GM23338 (cell line): ENCODE measurements around the gene RHOT1. TPM values are rescaled to one million over a fixed set of nuclear protein-coding genes. Genes with fewer than 3 reads are reported as not detected.
A peak's percentile ranks its signal among the peaks of the same experiment; 100 is the strongest.

Experiments used
- ATAC-seq: fragments of 200-7000 bp; cut with Tn5 transposase; 3 replicates; pipeline ENCODE4 v1.9.1; 2020
- DNase-seq: peaks from one replicate; pipeline ENCODE4 v3.0.0-alpha.2; 2015; ENCODE audit warnings: low spot score
- H2AFZ ChIP-seq: fragments of 200-600 bp; sonication (generic); 2 replicates; pipeline ENCODE4 v1.8.0; 2016; ENCODE audit warnings: antibody characterized with exemption, mild to moderate bottlenecking, moderate library complexity
- H3F3A ChIP-seq: fragments of 200-600 bp; sonication (generic); replicated peaks from 2 replicates; pipeline ENCODE4 v1.8.0; 2017; ENCODE audit warnings: antibody characterized with exemption, mixed run types, low read depth
- H3K27ac ChIP-seq: fragments of 200-600 bp; sonication (generic); 2 replicates; pipeline ENCODE4 v1.6.1; 2016; ENCODE audit warnings: low read depth
- H3K27me3 ChIP-seq: fragments of 200-600 bp; sonication (generic); 2 replicates; pipeline ENCODE4 v1.8.0; 2016; ENCODE audit warnings: mild to moderate bottlenecking, mixed run types, moderate library complexity; ENCODE audit not compliant: insufficient read depth
- H3K36me3 ChIP-seq: fragments of 200-600 bp; sonication (generic); 2 replicates; pipeline ENCODE4 v1.8.0; 2016; ENCODE audit warnings: mild to moderate bottlenecking; ENCODE audit not compliant: insufficient read depth
- H3K4me1 ChIP-seq: fragments of 200-600 bp; sonication (generic); 2 replicates; pipeline ENCODE4 v1.8.0; 2016; ENCODE audit warnings: mild to moderate bottlenecking, moderate library complexity; ENCODE audit not compliant: insufficient read depth
- H3K4me2 ChIP-seq: fragments of 200-600 bp; sonication (generic); 2 replicates; pipeline ENCODE4 v1.7.1; 2017; ENCODE audit warnings: mixed run types
- H3K4me3 ChIP-seq: fragments of 200-600 bp; sonication (generic); 2 replicates; pipeline ENCODE4 v1.6.1; 2016; ENCODE audit warnings: mixed run types
- H3K79me2 ChIP-seq: fragments of 200-600 bp; sonication (generic); replicated peaks from 2 replicates; pipeline ENCODE4 v1.8.0; 2017; ENCODE audit warnings: mild to moderate bottlenecking; ENCODE audit not compliant: insufficient read depth
- H3K9me2 ChIP-seq: fragments of 200-600 bp; sonication (generic); 2 replicates; pipeline ENCODE4 v1.8.0; 2017; ENCODE audit not compliant: insufficient read depth
- H4K20me1 ChIP-seq: fragments of 200-600 bp; sonication (generic); replicated peaks from 2 replicates; pipeline ENCODE4 v1.8.0; 2017; ENCODE audit warnings: mild to moderate bottlenecking; ENCODE audit not compliant: insufficient read depth
- H3K27ac Mint-ChIP-seq: 2 replicates; pipeline ENCODE4 v1.8.0; 2020; ENCODE audit warnings: inconsistent platforms, mild to moderate bottlenecking, moderate library complexity, mixed read lengths
- H3K27me3 Mint-ChIP-seq: 3 replicates; pipeline ENCODE4 v1.8.0; 2022; ENCODE audit warnings: low read depth, mild to moderate bottlenecking, moderate library complexity, mixed read lengths, inconsistent platforms; ENCODE audit not compliant: insufficient read depth, poor library complexity
- H3K36me3 Mint-ChIP-seq: 3 replicates; pipeline ENCODE4 v1.8.0; 2021; ENCODE audit warnings: low read depth, mild to moderate bottlenecking, inconsistent platforms, moderate library complexity, mixed read lengths
- H3K4me1 Mint-ChIP-seq: 3 replicates; pipeline ENCODE4 v1.8.0; 2020; ENCODE audit warnings: mild to moderate bottlenecking, inconsistent platforms, mixed read lengths
- H3K4me3 Mint-ChIP-seq: 3 replicates; pipeline ENCODE4 v1.8.0; 2021; ENCODE audit warnings: moderate library complexity, mild to moderate bottlenecking, inconsistent platforms, mixed read lengths
- H3K9me3 Mint-ChIP-seq: 3 replicates; pipeline ENCODE4 v1.8.0; 2020; ENCODE audit warnings: moderate library complexity, mild to moderate bottlenecking, inconsistent platforms, mixed read lengths
- CREB1 ChIP-seq: fragments of 250-450 bp; sonication (Bioruptor Pico); IDR thresholded peaks from 2 replicates; pipeline ENCODE4 v1.5.0; 2020; ENCODE audit warnings: low read depth, mild to moderate bottlenecking, moderate library complexity
- CTCF ChIP-seq, 2 experiments: fragments of 200-600 bp in 1 of 2; sonication (generic) in 1 of 2; conservative IDR thresholded peaks; 2 replicates each; pipeline versions ENCODE4 v1.5.1 to v1.6.1; 2016 to 2017; ENCODE audit warnings: antibody characterized with exemption in 2 of 2, low read depth in 2 of 2, mild to moderate bottlenecking in 2 of 2, moderate library complexity in 1 of 2
- ETS1 ChIP-seq: IDR thresholded peaks from 2 replicates; pipeline ENCODE4 v1.6.1; 2016; ENCODE audit warnings: antibody characterized with exemption
- EZH2 ChIP-seq: fragments of 200-600 bp; sonication (generic); IDR thresholded peaks from one replicate; pipeline ENCODE4 v1.8.0; 2017; ENCODE audit warnings: antibody characterized with exemption, mild to moderate bottlenecking, low read depth; ENCODE audit not compliant: unreplicated experiment
- EZH2phosphoT487 ChIP-seq: fragments of 200-600 bp; sonication (generic); IDR thresholded peaks from one replicate; pipeline ENCODE4 v1.8.1; 2018; ENCODE audit warnings: antibody characterized with exemption; ENCODE audit not compliant: unreplicated experiment
- JUNB ChIP-seq: IDR thresholded peaks from one replicate; pipeline ENCODE4 v1.6.1; 2016; ENCODE audit warnings: antibody characterized with exemption; ENCODE audit not compliant: unreplicated experiment
- NANOG ChIP-seq: IDR thresholded peaks from 2 replicates; pipeline ENCODE4 v1.6.1; 2016; ENCODE audit warnings: antibody characterized with exemption, borderline replicate concordance
- STAT1 ChIP-seq: IDR thresholded peaks from one replicate; pipeline ENCODE4 v1.6.1; 2016; ENCODE audit warnings: antibody characterized with exemption; ENCODE audit not compliant: unreplicated experiment
- ZNF331 ChIP-seq: fragments of 250-450 bp; sonication (Bioruptor Pico); IDR thresholded peaks from 2 replicates; pipeline ENCODE4 v1.5.0; 2020; ENCODE audit warnings: low read depth, mild to moderate bottlenecking, moderate library complexity
- ZNF462 ChIP-seq: fragments of 250-450 bp; sonication (Bioruptor Pico); IDR thresholded peaks from 2 replicates; pipeline ENCODE4 v1.5.0; 2020; ENCODE audit warnings: mild to moderate bottlenecking, moderate library complexity
- polyA plus RNA-seq: library from polyadenylated mRNA; unstranded; fragments of >200 nt; fragmentation: Nextera tagmentation; extraction: Ambion mirVana; gene quantifications from 2 replicates; pipeline ENCODE4 v1.2.1, GENCODE V29; 2016
- total RNA-seq: library from RNA; depleted of rRNA; stranded (reverse); fragments of >200 nt; shearing (Covaris generic); gene quantifications from 2 replicates; pipeline ENCODE4 v1.2.3, GENCODE V29; 2014
- TF ChIP-seq, protein P1 (sequence below): IDR thresholded peaks from one replicate; pipeline ENCODE4 v1.6.1; 2018; ENCODE audit warnings: antibody characterized with exemption; ENCODE audit not compliant: unreplicated experiment

Gene RHOT1
- total and polyA plus RNA-seq, 2 experiments from 2014 or later = 40.8 to 53.5 TPM

DNA sequence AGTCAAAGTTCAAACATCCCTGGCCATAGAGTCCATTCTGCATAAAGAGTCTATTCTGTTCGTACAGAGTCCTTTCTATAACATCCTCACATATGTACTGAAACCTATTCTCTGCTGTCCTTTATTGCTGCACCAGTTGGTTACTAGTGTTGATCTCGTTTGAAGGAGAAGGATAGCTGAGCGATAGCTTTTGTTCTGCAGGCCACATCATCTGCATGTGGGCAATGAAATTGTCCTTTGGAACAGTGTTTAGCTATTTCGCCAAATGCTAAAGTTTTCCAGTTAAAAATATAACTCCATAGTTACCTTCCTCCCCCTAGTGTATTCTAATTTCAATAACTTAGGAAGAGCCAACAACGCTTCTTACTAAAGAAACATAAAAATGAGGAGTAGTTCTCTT is 6.0 kb downstream of the RHOT1 start (continued):
- no peak for TF ChIP-seq ZNF331
- no peak for TF ChIP-seq JUNB
- TF ChIP-seq EZH2phosphoT487 = no peak
- TF ChIP-seq, protein P1, sequence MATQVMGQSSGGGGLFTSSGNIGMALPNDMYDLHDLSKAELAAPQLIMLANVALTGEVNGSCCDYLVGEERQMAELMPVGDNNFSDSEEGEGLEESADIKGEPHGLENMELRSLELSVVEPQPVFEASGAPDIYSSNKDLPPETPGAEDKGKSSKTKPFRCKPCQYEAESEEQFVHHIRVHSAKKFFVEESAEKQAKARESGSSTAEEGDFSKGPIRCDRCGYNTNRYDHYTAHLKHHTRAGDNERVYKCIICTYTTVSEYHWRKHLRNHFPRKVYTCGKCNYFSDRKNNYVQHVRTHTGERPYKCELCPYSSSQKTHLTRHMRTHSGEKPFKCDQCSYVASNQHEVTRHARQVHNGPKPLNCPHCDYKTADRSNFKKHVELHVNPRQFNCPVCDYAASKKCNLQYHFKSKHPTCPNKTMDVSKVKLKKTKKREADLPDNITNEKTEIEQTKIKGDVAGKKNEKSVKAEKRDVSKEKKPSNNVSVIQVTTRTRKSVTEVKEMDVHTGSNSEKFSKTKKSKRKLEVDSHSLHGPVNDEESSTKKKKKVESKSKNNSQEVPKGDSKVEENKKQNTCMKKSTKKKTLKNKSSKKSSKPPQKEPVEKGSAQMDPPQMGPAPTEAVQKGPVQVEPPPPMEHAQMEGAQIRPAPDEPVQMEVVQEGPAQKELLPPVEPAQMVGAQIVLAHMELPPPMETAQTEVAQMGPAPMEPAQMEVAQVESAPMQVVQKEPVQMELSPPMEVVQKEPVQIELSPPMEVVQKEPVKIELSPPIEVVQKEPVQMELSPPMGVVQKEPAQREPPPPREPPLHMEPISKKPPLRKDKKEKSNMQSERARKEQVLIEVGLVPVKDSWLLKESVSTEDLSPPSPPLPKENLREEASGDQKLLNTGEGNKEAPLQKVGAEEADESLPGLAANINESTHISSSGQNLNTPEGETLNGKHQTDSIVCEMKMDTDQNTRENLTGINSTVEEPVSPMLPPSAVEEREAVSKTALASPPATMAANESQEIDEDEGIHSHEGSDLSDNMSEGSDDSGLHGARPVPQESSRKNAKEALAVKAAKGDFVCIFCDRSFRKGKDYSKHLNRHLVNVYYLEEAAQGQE = no peak

DNA sequence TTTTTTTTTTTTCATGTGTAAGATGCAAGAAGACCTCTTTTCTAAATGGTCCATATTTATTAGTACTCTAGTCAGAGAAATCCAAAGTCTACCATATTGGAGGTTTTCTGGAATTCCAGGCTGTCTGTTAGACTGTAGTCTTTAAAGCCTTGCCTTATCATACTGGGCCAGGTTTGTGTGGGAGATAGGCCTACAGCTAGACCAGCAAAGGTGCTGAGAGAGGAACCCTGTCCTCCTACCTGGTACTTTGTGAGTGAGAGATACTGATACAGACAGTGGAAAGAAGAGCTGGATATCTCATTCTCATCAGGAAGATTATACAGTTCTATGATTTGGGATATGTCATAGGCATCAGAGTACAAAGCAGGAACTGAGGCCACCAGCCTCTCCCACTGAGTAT is 8.1 kb downstream of the RHOT1 start:
- ATAC-seq (no peak), DNase-seq (no peak)
- Histone ChIP-seq H4K20me1 (peaks cover 3% of the 10 kb centered on the region), H3K27me3 (no peaks in the 10 kb centered on the region), H3K79me2 (peaks cover 64% of the 10 kb centered on the region), H3K9me2 (no peaks in the 10 kb centered on the region), H3K27ac (peak overlapping the region; percentile 60; the same call in 1 of the 2 replicates), H3K4me2 (no peak overlapping the region), H3F3A (no peaks in the 10 kb centered on the region), H3K36me3 (peaks cover 11% of the 10 kb centered on the region; the same call in 1 of the 2 replicates), H3K4me3 (no peak overlapping the region), H2AFZ (no peak overlapping the region), H3K4me1 (peaks cover 6% of the 10 kb centered on the region; the same call in 1 of the 2 replicates)
- Mint-ChIP-seq H3K36me3 (peaks cover 19% of the 10 kb centered on the region), H3K4me1 (peaks cover 11% of the 10 kb centered on the region; the same call in 2 of the 3 replicates), H3K27ac (no peak overlapping the region), H3K4me3 (no peak overlapping the region), H3K9me3 (no peaks in the 10 kb centered on the region), H3K27me3 (peaks cover 3% of the 10 kb centered on the region)
- no peak for TF ChIP-seq JUNB
- no peak for TF ChIP-seq STAT1
- no peak for TF ChIP-seq CREB1 (CRISPR knock-in tag)
- TF ChIP-seq EZH2 = no peak
- TF ChIP-seq EZH2phosphoT487 = no peak
- no peak for TF ChIP-seq ZNF462 (CRISPR knock-in tag)
- TF ChIP-seq ETS1 = no peak
- TF ChIP-seq CTCF (conservative IDR thresholded peaks at IDR 0.05; ENCODE audit: low read depth in 2 of 2) = no peak
- TF ChIP-seq NANOG = no peak
